ENCODE data around the gene LRRN2.

DNA sequence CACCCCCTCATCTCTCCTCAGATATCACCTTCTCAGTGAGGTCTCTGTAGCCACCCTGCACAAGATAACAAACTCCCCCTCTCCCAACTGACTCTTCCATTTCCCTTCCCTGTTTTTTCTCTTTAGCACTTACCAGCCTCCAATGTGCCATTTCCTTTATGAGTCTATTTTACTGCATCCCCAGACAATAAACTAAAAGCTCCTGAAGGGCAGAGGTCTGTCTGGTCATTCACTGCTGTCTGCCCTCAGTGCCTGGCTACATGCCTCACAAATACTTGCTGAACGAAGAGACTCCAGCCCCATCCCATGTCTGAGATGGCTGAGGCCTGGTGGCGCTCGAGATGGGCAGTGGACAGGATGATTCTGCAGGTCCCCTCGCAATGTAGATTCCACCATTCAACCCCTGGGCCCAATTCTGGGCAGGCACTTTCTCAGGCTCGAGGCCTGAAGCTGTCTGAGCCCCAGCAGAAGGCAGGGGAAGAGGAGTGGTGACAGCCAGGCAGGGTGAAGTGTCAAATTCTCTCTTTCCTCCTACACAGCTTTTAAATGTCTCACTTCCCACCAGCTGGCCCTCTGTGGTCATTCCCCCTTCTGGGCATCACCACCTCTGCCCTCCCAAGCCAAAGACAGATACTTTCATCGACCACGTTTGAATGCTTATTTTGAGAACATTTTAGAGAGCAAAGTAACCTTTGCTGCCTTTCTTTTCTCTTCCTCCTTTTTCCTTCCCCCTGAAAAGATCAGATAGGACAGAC lies 6.6 kb downstream of the LRRN2 start:
- TF ChIP-seq POLR2A (IDR thresholded peaks at IDR 0.05; ENCODE audit: low read length) (no peak), GATA1 (IDR thresholded peaks at IDR 0.05; ENCODE audit: low read depth, low read length) (no peak)
